PFSK-1 (cell line): Measurements from ENCODE around the gene TCF23.
A peak's percentile ranks its signal among the peaks of the same experiment; 100 is the strongest.

ENCODE experiments used
- FOXP2 ChIP-seq: optimal IDR thresholded peaks from 2 replicates; pipeline ENCODE3; 2011; ENCODE audit warnings: borderline replicate concordance, control low read depth, inconsistent platforms; ENCODE audit not compliant: insufficient read depth; ENCODE audit errors: extremely low read length, extremely low read depth
- POLR2AphosphoS5 ChIP-seq: IDR thresholded peaks from 2 replicates; pipeline ENCODE4 v1.6.1; 2012; ENCODE audit warnings: low read depth, mild to moderate bottlenecking, control low read depth, low read length, moderate library complexity
- REST ChIP-seq, 2 experiments: IDR thresholded peaks; 2 replicates each; pipeline versions ENCODE4 v1.6.1 to v1.8.0; 2011 to 2012; ENCODE audit warnings: low read depth in 2 of 2, low read length in 2 of 2, control low read depth in 1 of 2, inconsistent platforms in 1 of 2, mild to moderate bottlenecking in 1 of 2, moderate library complexity in 1 of 2; ENCODE audit not compliant: insufficient read depth in 1 of 2
- SIN3A ChIP-seq: IDR thresholded peaks from 2 replicates; pipeline ENCODE4 v1.6.1; 2012; ENCODE audit warnings: mild to moderate bottlenecking, low read length, moderate library complexity, borderline replicate concordance; ENCODE audit not compliant: insufficient read depth
- TAF1 ChIP-seq: IDR thresholded peaks from 2 replicates; pipeline ENCODE4 v1.6.1; 2012; ENCODE audit warnings: low read length, control low read depth, borderline replicate concordance; ENCODE audit not compliant: insufficient read depth

Gene TCF23

GRCh38 chr2:27105981-27106380 lies 42.8 kb upstream of the TCF23 start:
- no peak for TF ChIP-seq POLR2AphosphoS5

DNA sequence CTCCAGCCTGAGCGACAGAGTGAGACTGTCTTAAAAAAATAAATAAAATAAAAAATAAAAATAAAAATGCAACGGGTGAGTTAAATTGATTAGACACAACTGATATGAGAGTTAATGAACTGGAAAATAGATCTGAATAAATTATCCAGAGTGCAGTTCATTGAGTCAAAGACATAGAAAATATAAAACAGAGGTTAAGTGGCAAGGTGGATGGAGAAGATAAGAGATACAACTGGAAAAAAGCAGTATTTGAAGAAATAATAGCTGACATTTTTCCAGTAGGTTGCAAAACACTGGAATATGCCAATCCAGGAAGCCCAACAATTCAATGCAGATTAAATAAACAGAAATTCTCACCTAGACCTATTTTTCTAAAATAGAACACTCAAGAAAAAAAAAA lies 40.6 kb upstream of the TCF23 start:
- no peak for TF ChIP-seq POLR2AphosphoS5
- no peak for TF ChIP-seq TAF1
- TF ChIP-seq FOXP2 = no peak
- TF ChIP-seq REST (IDR thresholded peaks at IDR 0.05; ENCODE audit: insufficient read depth in 1 of 2, low read depth in 2 of 2, low read length in 2 of 2) = no peak
- no peak for TF ChIP-seq SIN3A

- no peak for TF ChIP-seq TAF1
- TF ChIP-seq POLR2AphosphoS5 = no peak
- no peak for TF ChIP-seq SIN3A
- TF ChIP-seq FOXP2 = no peak
- no peak for TF ChIP-seq REST (IDR thresholded peaks at IDR 0.05; ENCODE audit: insufficient read depth in 1 of 2, low read depth in 2 of 2, low read length in 2 of 2)
Observed at GRCh38 chr2:27109083-27109482, 39.7 kb upstream of the TCF23 start.

GRCh38 chr2:27115519-27115918 lies 33.3 kb upstream of the TCF23 start:
- no peak for TF ChIP-seq POLR2AphosphoS5
- TF ChIP-seq SIN3A = no peak
- TF ChIP-seq TAF1 = no peak
- TF ChIP-seq FOXP2 = no peak
- no peak for TF ChIP-seq REST (IDR thresholded peaks at IDR 0.05; ENCODE audit: insufficient read depth in 1 of 2, low read depth in 2 of 2, low read length in 2 of 2)

DNA sequence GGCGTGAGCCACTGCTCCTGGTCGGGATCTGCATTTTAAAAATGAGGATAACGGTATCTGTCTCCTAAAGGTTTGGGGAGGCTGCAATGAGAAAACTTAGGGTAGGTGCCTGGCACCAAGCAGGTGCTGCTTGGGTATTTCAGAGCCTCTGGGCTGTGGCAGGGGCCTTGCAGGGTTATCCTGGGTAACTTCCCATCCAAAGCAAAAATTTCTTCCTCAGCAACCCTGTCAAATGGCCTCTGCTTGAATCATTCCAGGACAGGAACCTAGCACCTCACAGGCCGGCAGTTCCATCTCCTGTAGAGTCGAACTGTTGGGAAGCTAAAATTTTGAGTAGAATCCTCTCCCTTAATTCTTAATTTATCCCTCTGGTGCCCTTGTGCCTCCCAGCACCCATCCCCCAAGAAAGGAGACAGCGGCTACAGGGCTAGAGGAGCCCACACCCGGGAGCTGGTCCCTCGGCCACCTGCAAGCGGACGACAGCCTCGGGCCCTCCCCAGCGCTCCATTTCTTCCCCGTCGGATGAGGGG lies 30.7 kb upstream of the TCF23 start:
- no peak for TF ChIP-seq POLR2AphosphoS5

- no peak for TF ChIP-seq TAF1
- peak; percentile 72 for TF ChIP-seq FOXP2
- TF ChIP-seq SIN3A = no peak
- TF ChIP-seq REST (IDR thresholded peaks at IDR 0.05; ENCODE audit: insufficient read depth in 1 of 2, low read depth in 2 of 2, low read length in 2 of 2) = peak; percentile 28 to 35; a peak in 1 of 4 replicates
- no peak for TF ChIP-seq POLR2AphosphoS5
Observed at GRCh38 chr2:27118525-27119329, 30.1 kb upstream of the TCF23 start, which contains the start of gene CGREF1. CGREF1 (minus strand) TSS chr2:27119128; CDS start chr2:27104366, 14,762 bp downstream.
